RWPE1 (cell line): Measurements from ENCODE around the gene SPIB.

Experiments
- CTCF ChIA-PET: fragments of 350-600 bp; sonication (Branson Sonifier 250); formaldehyde crosslinking; extraction: SDS; loops from one replicate; lab custom pipeline; 2021; lab: Yijun Ruan, JAX
- POLR2A ChIA-PET: fragments of 400-600 bp; formaldehyde crosslinking; extraction: SDS; loops from one replicate; lab custom pipeline; 2020; ENCODE audit warnings: antibody characterized with exemption; ENCODE audit not compliant: low non-redundant PET; lab: Yijun Ruan, JAX
- DNase-seq: peaks from one replicate; pipeline ENCODE4 v3.0.0; 2012; ENCODE audit warnings: low spot score
- H3K27ac ChIP-seq: fragments of 450-650 bp; 2 replicates; pipeline ENCODE4 v1.5.1; 2017
- TF ChIP-seq, protein P1 (sequence below): fragments of 450-650 bp; conservative IDR thresholded peaks from 2 replicates; pipeline ENCODE4 v1.5.1; 2017; ENCODE audit warnings: low read depth, mild to moderate bottlenecking

The SPIB gene

GRCh38 chr19:50453243-50453642 is 34.5 kb downstream of the SPIB start:
- no peak overlapping the region for H3K27ac ChIP-seq
- CTCF ChIA-PET, result interaction anchor here (0.7 kb wide), 1 partner anchor 84 kb away, joined by 3 read pairs; no protein-coding TSS in a partner anchor
- DNase-seq, result no peak
- TF ChIP-seq, protein P1, sequence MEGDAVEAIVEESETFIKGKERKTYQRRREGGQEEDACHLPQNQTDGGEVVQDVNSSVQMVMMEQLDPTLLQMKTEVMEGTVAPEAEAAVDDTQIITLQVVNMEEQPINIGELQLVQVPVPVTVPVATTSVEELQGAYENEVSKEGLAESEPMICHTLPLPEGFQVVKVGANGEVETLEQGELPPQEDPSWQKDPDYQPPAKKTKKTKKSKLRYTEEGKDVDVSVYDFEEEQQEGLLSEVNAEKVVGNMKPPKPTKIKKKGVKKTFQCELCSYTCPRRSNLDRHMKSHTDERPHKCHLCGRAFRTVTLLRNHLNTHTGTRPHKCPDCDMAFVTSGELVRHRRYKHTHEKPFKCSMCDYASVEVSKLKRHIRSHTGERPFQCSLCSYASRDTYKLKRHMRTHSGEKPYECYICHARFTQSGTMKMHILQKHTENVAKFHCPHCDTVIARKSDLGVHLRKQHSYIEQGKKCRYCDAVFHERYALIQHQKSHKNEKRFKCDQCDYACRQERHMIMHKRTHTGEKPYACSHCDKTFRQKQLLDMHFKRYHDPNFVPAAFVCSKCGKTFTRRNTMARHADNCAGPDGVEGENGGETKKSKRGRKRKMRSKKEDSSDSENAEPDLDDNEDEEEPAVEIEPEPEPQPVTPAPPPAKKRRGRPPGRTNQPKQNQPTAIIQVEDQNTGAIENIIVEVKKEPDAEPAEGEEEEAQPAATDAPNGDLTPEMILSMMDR, result no peak
- POLR2A ChIA-PET, result no interaction called here

- no peak for DNase-seq
- ChIA-PET POLR2A (no interaction called here), CTCF (no interaction called here)
- TF ChIP-seq, protein P1, result no peak
- no peak overlapping the region for H3K27ac ChIP-seq
These were observed 37.3 kb downstream of the SPIB start for GRCh38 chr19:50455992-50456391.

- ChIA-PET POLR2A (interaction anchor here (0.5 kb wide), 1 partner anchor 293 kb away, joined by 7 read pairs; no protein-coding TSS in a partner anchor), CTCF (interaction anchor here (0.7 kb wide), 1 partner anchor 30 kb away, joined by 3 read pairs; no protein-coding TSS in a partner anchor)
- TF ChIP-seq, protein P1, result no peak
- H3K27ac ChIP-seq, result no peak overlapping the region
- DNase-seq, result no peak
These were observed 38.6 kb downstream of the SPIB start for GRCh38 chr19:50457300-50457699.

DNA sequence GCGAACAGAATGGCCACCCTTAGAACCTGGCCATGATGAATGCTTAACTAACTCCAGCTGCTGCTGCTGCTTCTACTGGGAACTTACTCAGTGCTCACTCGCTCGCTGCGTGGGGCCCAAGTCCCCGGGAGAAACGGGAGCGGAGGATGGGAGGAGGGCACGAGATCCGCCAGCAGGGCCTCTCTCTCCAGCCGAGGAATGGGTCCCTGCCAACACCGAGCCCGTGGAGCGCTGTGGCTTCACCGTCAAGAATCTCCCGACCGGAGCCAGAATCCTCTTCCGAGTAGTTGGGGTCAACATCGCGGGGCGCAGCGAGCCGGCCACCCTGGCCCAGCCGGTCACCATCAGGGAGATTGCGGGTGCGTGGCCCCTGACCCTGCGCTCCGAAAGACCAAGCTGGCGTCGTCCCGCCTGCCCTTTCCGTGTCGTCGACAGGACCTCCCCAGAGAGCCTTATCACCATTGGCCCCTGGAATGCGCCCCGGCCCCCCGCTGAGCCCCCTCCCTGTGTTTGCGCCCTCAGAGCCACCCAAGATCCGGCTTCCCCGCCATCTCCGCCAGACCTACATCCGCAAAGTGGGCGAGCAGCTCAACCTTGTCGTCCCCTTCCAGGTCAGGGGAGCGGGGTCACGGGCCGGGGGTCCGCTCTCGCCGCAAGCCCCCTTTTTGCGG is 39.8 kb downstream of the SPIB start:
- TF ChIP-seq, protein P1, result no peak
- POLR2A ChIA-PET, result no interaction called here
- no peak overlapping the region for H3K27ac ChIP-seq
- DNase-seq, result no peak
- CTCF ChIA-PET, result no interaction called here

DNA sequence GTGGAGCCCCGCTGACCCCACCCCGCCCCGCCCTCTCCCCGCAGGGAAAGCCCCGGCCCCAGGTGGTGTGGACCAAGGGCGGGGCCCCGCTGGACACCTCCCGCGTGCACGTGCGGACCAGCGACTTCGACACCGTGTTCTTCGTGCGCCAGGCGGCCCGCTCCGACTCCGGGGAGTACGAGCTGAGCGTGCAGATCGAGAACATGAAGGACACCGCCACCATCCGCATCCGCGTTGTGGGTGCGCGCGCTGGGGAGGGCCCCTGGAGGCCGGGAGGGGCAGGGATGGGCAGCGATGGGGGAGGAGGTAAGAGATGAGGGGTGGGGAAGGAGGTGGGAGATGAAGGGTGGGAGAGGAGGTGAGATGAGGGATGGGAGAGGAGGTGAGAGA is 40.3 kb downstream of the SPIB start:
- POLR2A ChIA-PET, result no interaction called here
- no peak for DNase-seq

DNA sequence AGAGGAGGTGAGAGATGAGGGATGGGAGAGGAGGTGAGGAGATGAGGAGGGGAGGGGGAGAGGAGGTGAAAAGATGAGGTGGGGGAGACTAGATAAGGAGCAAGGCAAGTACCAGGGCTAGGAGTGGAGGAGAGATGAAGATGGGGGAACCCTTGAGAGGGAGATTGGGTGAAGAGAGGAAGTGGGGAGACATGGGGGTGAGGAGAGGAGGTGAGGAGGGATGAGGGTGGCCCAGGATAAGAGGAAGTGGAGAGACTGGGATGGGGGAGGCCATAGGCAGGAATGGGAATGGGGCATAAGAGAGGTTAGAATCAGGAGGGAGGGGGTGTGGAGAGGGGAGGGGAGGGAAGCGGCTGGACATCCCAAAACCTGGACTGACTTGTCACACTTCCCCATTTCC is 40.9 kb downstream of the SPIB start:
- DNase-seq, result no peak
- ChIA-PET POLR2A (no interaction called here), CTCF (interaction anchor here (0.7 to 1.5 kb wide), 2 partner anchors 22 to 1041 kb away, joined by 3 to 5 read pairs; no protein-coding TSS in a partner anchor)
- TF ChIP-seq, protein P1, result no peak
- H3K27ac ChIP-seq, result no peak overlapping the region

More for the DNA sequence above, 40.3 kb downstream of the SPIB start:
- TF ChIP-seq, protein P1, result no peak
- H3K27ac ChIP-seq, result no peak overlapping the region
- CTCF ChIA-PET, result no interaction called here
